IMR-90 (cell line): ENCODE measurements around the gene REPS2.

Experiments used
- BHLHE40 ChIP-seq: fragments of 150-350 bp; IDR thresholded peaks from 2 replicates; pipeline ENCODE4 v1.6.1; 2016; ENCODE audit warnings: mild to moderate bottlenecking, low read depth, low read length
- CEBPB ChIP-seq: IDR thresholded peaks from 2 replicates; pipeline ENCODE4 v1.6.1; 2012; ENCODE audit warnings: low read depth, low read length, improper control_type of control experiment
- CHD1 ChIP-seq: IDR thresholded peaks from 2 replicates; pipeline ENCODE4 v1.6.1; 2012; ENCODE audit warnings: low read depth, low read length, improper control_type of control experiment
- CTCF ChIP-seq: conservative IDR thresholded peaks from 2 replicates; pipeline ENCODE4 v1.5.1; 2012; ENCODE audit warnings: mild to moderate bottlenecking, low read depth, low read length, improper control_type of control experiment
- ELK1 ChIP-seq: fragments of 150-350 bp; IDR thresholded peaks from 2 replicates; pipeline ENCODE4 v1.6.1; 2016; ENCODE audit warnings: low read depth, mild to moderate bottlenecking, low read length, moderate library complexity, borderline replicate concordance
- FOS ChIP-seq: fragments of 150-350 bp; IDR thresholded peaks from 2 replicates; pipeline ENCODE4 v1.6.1; 2016; ENCODE audit warnings: low read depth, low read length
- MAZ ChIP-seq: IDR thresholded peaks from 2 replicates; pipeline ENCODE4 v1.6.1; 2012; ENCODE audit warnings: low read depth, mild to moderate bottlenecking, low read length, improper control_type of control experiment, moderate library complexity, borderline replicate concordance
- MXI1 ChIP-seq: IDR thresholded peaks from 2 replicates; pipeline ENCODE4 v1.6.1; 2012; ENCODE audit warnings: low read depth, mild to moderate bottlenecking, low read length, moderate library complexity, borderline replicate concordance
- POLR2A ChIP-seq: IDR thresholded peaks from 2 replicates; pipeline ENCODE4 v1.6.1; 2012; ENCODE audit warnings: mild to moderate bottlenecking, low read depth, low read length
- RAD21 ChIP-seq: IDR thresholded peaks from 2 replicates; pipeline ENCODE4 v1.6.1; 2012; ENCODE audit warnings: low read length, improper control_type of control experiment
- RCOR1 ChIP-seq: IDR thresholded peaks from 2 replicates; pipeline ENCODE4 v1.6.1; 2012; ENCODE audit warnings: mild to moderate bottlenecking, low read length, improper control_type of control experiment; ENCODE audit not compliant: insufficient replicate concordance
- SMC3 ChIP-seq: fragments of 150-350 bp; IDR thresholded peaks from 2 replicates; pipeline ENCODE4 v1.6.1; 2016; ENCODE audit warnings: low read depth, mild to moderate bottlenecking, antibody characterized with exemption, low read length, moderate library complexity
- USF2 ChIP-seq: fragments of 150-350 bp; IDR thresholded peaks from 2 replicates; pipeline ENCODE4 v1.6.1; 2017; ENCODE audit warnings: mild to moderate bottlenecking, antibody characterized with exemption, low read length, low read depth

GRCh38 chrX:17164941-17165340 lies 218.5 kb downstream of the REPS2 start:
- TF ChIP-seq USF2 (no peak), CTCF (no peak), MXI1 (no peak), BHLHE40 (no peak), POLR2A (no peak), SMC3 (no peak), CEBPB (no peak), CHD1 (no peak), FOS (no peak), RCOR1 (no peak), RAD21 (no peak), ELK1 (no peak), MAZ (no peak)
